Measurements from ENCODE around the gene RANBP17.

- TF ChIP-seq EP300 (conservative IDR thresholded peaks at IDR 0.05; ENCODE audit: poor library complexity, severe bottlenecking) (no peak), EZH2 (IDR thresholded peaks at IDR 0.05; ENCODE audit: borderline replicate concordance, insufficient read depth, low read length, poor library complexity, severe bottlenecking) (no peak), CTCF (IDR thresholded peaks at IDR 0.05; ENCODE audit: poor library complexity, severe bottlenecking) (no peak), TAF1 (IDR thresholded peaks at IDR 0.05; ENCODE audit: low read depth) (no peak), POLR2AphosphoS5 (IDR thresholded peaks at IDR 0.05) (no peak), MXI1 (conservative IDR thresholded peaks at IDR 0.05; ENCODE audit: poor library complexity, severe bottlenecking) (no peak), SMC3 (conservative IDR thresholded peaks at IDR 0.05; ENCODE audit: poor library complexity) (no peak), RAD21 (conservative IDR thresholded peaks at IDR 0.05) (no peak)
Observed at GRCh38 chr5:171155621-171156020, 293.8 kb downstream of the RANBP17 start.
